Liver (tissue), 9 donors: ENCODE results near the gene KRT17. TPM values are rescaled to one million over a fixed set of nuclear protein-coding genes. Genes with fewer than 3 reads are reported as not detected.
"Not testable (repeated sequence)": the region's sequence is repeated elsewhere in the genome, so short reads cannot be mapped to it uniquely, and the experiment has no call there.

Source experiments
- DNase-seq: peaks from one replicate; pipeline ENCODE4 v3.0.0-alpha.2; 2017; ENCODE audit warnings: low spot score
- H3K27ac ChIP-seq, 2 donors: one replicate each; pipeline ENCODE4 v1.7.0; 2013; ENCODE audit warnings: inconsistent platforms in 2 of 2, low read length in 2 of 2, control low read depth in 1 of 2, low read depth in 1 of 2, mild to moderate bottlenecking in 1 of 2
- H3K27me3 ChIP-seq, 4 donors: one replicate each; pipeline versions ENCODE4 v1.6.1 to v1.7.0; 2013; ENCODE audit warnings: low read length in 3 of 4, inconsistent platforms in 1 of 4, mild to moderate bottlenecking in 1 of 4, moderate library complexity in 1 of 4; ENCODE audit not compliant: control insufficient read depth in 4 of 4, insufficient read depth in 4 of 4
- H3K36me3 ChIP-seq, 4 donors: one replicate each; pipeline versions ENCODE4 v1.6.1 to v1.7.0; 2013; ENCODE audit warnings: low read length in 3 of 4, mild to moderate bottlenecking in 3 of 4, low read depth in 1 of 4, moderate library complexity in 1 of 4; ENCODE audit not compliant: control insufficient read depth in 4 of 4, insufficient read depth in 3 of 4
- H3K4me1 ChIP-seq, 4 donors: one replicate each; pipeline versions ENCODE4 v1.6.1 to v1.7.0; 2013; ENCODE audit warnings: low read length in 3 of 4, mild to moderate bottlenecking in 3 of 4, moderate library complexity in 1 of 4; ENCODE audit not compliant: control insufficient read depth in 4 of 4, insufficient read depth in 4 of 4
- H3K4me3 ChIP-seq, 3 donors: one replicate each; pipeline versions ENCODE4 v1.6.1 to v1.7.0; 2013; ENCODE audit warnings: low read length in 3 of 3, control low read depth in 1 of 3, low read depth in 1 of 3, mild to moderate bottlenecking in 1 of 3
- H3K9ac ChIP-seq, 2 donors: one replicate each; pipeline ENCODE4 v1.7.0; 2013; ENCODE audit warnings: low read length in 2 of 2, mild to moderate bottlenecking in 2 of 2, moderate library complexity in 2 of 2, control low read depth in 1 of 2, low read depth in 1 of 2
- H3K9me3 ChIP-seq, 4 donors: one replicate each; pipeline versions ENCODE4 v1.6.1 to v1.7.0; 2013; ENCODE audit warnings: low read length in 3 of 4; ENCODE audit not compliant: control insufficient read depth in 4 of 4
- EGR1 ChIP-seq, 2 donors: IDR thresholded peaks; 2 replicates each; pipeline ENCODE4 v1.6.1; 2016 to 2018; ENCODE audit warnings: antibody characterized with exemption in 2 of 2, low read depth in 2 of 2
- FOXA1 ChIP-seq: IDR thresholded peaks from 2 replicates; pipeline ENCODE4 v1.6.1; 2016; ENCODE audit warnings: antibody characterized with exemption
- FOXA2 ChIP-seq: IDR thresholded peaks from 2 replicates; pipeline ENCODE4 v1.6.1; 2016; ENCODE audit warnings: antibody characterized with exemption
- GABPA ChIP-seq, 2 donors: IDR thresholded peaks in 1 of 2; conservative IDR thresholded peaks in 1 of 2; 2 replicates each; pipeline ENCODE4 v1.6.1; 2016; ENCODE audit warnings: antibody characterized with exemption in 2 of 2, mild to moderate bottlenecking in 1 of 2, moderate library complexity in 1 of 2
- HNF4A ChIP-seq, 2 donors: conservative IDR thresholded peaks; 2 replicates each; pipeline ENCODE4 v1.6.1; 2016; ENCODE audit warnings: antibody characterized with exemption in 2 of 2, mild to moderate bottlenecking in 2 of 2
- HNF4G ChIP-seq: IDR thresholded peaks from 2 replicates; pipeline ENCODE4 v1.6.1; 2016; ENCODE audit warnings: antibody characterized with exemption
- NR2F2 ChIP-seq: IDR thresholded peaks from 2 replicates; pipeline ENCODE4 v1.6.1; 2016; ENCODE audit warnings: antibody characterized with exemption
- RAD21 ChIP-seq, 2 donors: IDR thresholded peaks; 2 replicates each; pipeline ENCODE4 v1.6.1; 2016; ENCODE audit warnings: antibody characterized with exemption in 2 of 2, mild to moderate bottlenecking in 2 of 2
- RXRA ChIP-seq, 2 donors: IDR thresholded peaks; 2 replicates each; pipeline ENCODE4 v1.6.1; 2017 to 2018; ENCODE audit warnings: antibody characterized with exemption in 2 of 2, mild to moderate bottlenecking in 1 of 2
- SP1 ChIP-seq: IDR thresholded peaks from 2 replicates; pipeline ENCODE4 v1.6.1; 2018; ENCODE audit warnings: antibody characterized with exemption, mild to moderate bottlenecking
- TAF1 ChIP-seq: conservative IDR thresholded peaks from 2 replicates; pipeline ENCODE4 v1.6.1; 2016; ENCODE audit warnings: antibody characterized with exemption, mild to moderate bottlenecking
- WGBS: extraction: QIAGEN DNeasy Blood & Tissue Kit; methylation state at CpG from one replicate; pipeline ENCODE4 v1.1.7; 2013; 5-methylcytosine and 5-hydroxymethylcytosine counted together
- polyA plus RNA-seq, 2 donors: library from polyadenylated mRNA; stranded (reverse) in 1 of 2; unstranded in 1 of 2; fragments of 200-250 nt in 1 of 2; fragments of >200 nt in 1 of 2; fragmentation: Nextera tagmentation in 1 of 2; extraction: Ambion mirVana in 1 of 2; gene quantifications; one replicate each; pipeline versions ENCODE4 v1.2.1 to v1.2.3, GENCODE V29; 2013 to 2015
- total RNA-seq, 2 donors: library from RNA; depleted of rRNA; stranded (reverse); fragments of >200 nt; gene quantifications; one replicate each; pipeline ENCODE4 v1.2.3, GENCODE V29; 2014
- TF ChIP-seq, protein P1 (sequence below): IDR thresholded peaks from 2 replicates; pipeline ENCODE4 v1.6.1; 2016; ENCODE audit warnings: antibody characterized with exemption
- TF ChIP-seq, protein P2 (sequence below): IDR thresholded peaks from 2 replicates; pipeline ENCODE4 v1.6.1; 2016; ENCODE audit warnings: antibody characterized with exemption, mild to moderate bottlenecking
- TF ChIP-seq, protein P3 (sequence below): IDR thresholded peaks from 2 replicates; pipeline ENCODE4 v1.6.1; 2016; ENCODE audit warnings: antibody characterized with exemption
- TF ChIP-seq, protein P4 (sequence below): IDR thresholded peaks from 2 replicates; pipeline ENCODE4 v1.6.1; 2016; ENCODE audit warnings: antibody characterized with exemption
- donor health status: healthy.
- donor health status: healthy.
- donor health status: healthy.
- donor health status: healthy.
- donor health status: healthy.

The KRT17 gene
- total and polyA plus RNA-seq, 4 donors, result 0.15 TPM; not detected in 3

DNA sequence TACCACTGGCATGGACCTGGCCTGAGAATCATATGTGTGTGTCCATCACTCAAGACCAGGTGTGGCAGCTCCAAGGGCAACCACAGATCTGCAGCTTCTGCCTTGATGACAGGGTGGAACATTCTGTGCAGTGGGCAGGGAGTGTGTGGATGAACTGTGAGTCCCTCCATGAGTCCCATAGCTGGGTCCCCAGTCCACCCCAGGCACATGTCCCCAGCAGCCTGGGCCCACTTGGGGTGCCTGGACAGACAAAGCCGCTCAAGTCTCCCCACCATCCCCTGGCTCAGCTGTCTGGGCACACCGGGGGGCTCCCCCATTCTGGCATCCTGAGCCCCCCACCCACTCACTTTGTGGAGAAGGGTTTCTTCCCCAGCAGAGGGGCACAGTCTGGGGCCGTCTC lies 7.2 kb downstream of the KRT17 start:
- Histone ChIP-seq H3K36me3 (no peaks in the 10 kb centered on the region), H3K27me3 (no peaks in the 10 kb centered on the region), H3K27ac (no peak overlapping the region), H3K4me3 (no peak overlapping the region), H3K9ac (no peak overlapping the region), H3K4me1 (no peaks in the 10 kb centered on the region), H3K9me3 (no peaks in the 10 kb centered on the region)
- TF ChIP-seq GABPA (IDR thresholded peaks at IDR 0.05 in 1 of 2, conservative IDR thresholded peaks at IDR 0.05 in 1 of 2) (no peak), FOXA2 (no peak), SP1 (no peak), TAF1 (no peak), HNF4A (conservative IDR thresholded peaks at IDR 0.05) (no peak), RXRA (IDR thresholded peaks at IDR 0.05) (no peak), FOXA1 (no peak), NR2F2 (no peak), HNF4G (no peak), RAD21 (IDR thresholded peaks at IDR 0.05) (no peak), EGR1 (IDR thresholded peaks at IDR 0.05; ENCODE audit: low read depth in 2 of 2) (no peak)
- TF ChIP-seq, protein P1, sequence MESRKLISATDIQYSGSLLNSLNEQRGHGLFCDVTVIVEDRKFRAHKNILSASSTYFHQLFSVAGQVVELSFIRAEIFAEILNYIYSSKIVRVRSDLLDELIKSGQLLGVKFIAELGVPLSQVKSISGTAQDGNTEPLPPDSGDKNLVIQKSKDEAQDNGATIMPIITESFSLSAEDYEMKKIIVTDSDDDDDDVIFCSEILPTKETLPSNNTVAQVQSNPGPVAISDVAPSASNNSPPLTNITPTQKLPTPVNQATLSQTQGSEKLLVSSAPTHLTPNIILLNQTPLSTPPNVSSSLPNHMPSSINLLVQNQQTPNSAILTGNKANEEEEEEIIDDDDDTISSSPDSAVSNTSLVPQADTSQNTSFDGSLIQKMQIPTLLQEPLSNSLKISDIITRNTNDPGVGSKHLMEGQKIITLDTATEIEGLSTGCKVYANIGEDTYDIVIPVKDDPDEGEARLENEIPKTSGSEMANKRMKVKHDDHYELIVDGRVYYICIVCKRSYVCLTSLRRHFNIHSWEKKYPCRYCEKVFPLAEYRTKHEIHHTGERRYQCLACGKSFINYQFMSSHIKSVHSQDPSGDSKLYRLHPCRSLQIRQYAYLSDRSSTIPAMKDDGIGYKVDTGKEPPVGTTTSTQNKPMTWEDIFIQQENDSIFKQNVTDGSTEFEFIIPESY, result no peak
- TF ChIP-seq, protein P2, sequence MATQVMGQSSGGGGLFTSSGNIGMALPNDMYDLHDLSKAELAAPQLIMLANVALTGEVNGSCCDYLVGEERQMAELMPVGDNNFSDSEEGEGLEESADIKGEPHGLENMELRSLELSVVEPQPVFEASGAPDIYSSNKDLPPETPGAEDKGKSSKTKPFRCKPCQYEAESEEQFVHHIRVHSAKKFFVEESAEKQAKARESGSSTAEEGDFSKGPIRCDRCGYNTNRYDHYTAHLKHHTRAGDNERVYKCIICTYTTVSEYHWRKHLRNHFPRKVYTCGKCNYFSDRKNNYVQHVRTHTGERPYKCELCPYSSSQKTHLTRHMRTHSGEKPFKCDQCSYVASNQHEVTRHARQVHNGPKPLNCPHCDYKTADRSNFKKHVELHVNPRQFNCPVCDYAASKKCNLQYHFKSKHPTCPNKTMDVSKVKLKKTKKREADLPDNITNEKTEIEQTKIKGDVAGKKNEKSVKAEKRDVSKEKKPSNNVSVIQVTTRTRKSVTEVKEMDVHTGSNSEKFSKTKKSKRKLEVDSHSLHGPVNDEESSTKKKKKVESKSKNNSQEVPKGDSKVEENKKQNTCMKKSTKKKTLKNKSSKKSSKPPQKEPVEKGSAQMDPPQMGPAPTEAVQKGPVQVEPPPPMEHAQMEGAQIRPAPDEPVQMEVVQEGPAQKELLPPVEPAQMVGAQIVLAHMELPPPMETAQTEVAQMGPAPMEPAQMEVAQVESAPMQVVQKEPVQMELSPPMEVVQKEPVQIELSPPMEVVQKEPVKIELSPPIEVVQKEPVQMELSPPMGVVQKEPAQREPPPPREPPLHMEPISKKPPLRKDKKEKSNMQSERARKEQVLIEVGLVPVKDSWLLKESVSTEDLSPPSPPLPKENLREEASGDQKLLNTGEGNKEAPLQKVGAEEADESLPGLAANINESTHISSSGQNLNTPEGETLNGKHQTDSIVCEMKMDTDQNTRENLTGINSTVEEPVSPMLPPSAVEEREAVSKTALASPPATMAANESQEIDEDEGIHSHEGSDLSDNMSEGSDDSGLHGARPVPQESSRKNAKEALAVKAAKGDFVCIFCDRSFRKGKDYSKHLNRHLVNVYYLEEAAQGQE, result no peak
- TF ChIP-seq, protein P3, sequence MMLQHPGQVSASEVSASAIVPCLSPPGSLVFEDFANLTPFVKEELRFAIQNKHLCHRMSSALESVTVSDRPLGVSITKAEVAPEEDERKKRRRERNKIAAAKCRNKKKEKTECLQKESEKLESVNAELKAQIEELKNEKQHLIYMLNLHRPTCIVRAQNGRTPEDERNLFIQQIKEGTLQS, result no peak
- WGBS, result 79% methylated on average over 3 of the region's 3 CpGs
- DNase-seq, result no peak

DNA sequence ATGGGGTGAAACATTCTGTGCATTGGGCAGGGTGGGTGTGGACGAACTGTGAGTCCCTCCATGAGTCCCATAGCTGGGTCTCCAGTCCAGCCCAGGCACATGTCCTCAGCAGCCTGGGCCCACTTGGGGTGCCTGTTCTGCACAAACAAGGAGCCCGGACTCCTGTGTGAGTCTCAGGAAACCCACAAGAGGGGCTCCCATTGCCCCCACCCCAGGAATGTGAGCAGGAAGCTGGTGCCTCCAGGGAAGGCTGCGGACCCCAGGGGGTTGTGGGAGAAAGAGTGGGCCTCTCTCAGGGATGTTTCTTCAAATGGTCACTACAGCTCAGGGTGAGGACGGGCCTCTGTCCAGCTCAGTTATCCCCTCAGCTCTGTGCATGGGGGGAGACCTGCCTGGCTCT lies 7.9 kb downstream of the KRT17 start:
- H3K36me3 ChIP-seq, H3K9me3 ChIP-seq, H3K27me3 ChIP-seq, H3K4me1 ChIP-seq, H3K9ac ChIP-seq, H3K4me3 ChIP-seq, DNase-seq, H3K27ac ChIP-seq: not testable (repeated sequence)
- 87% methylated on average over 4 of the region's 4 CpGs for WGBS

DNA sequence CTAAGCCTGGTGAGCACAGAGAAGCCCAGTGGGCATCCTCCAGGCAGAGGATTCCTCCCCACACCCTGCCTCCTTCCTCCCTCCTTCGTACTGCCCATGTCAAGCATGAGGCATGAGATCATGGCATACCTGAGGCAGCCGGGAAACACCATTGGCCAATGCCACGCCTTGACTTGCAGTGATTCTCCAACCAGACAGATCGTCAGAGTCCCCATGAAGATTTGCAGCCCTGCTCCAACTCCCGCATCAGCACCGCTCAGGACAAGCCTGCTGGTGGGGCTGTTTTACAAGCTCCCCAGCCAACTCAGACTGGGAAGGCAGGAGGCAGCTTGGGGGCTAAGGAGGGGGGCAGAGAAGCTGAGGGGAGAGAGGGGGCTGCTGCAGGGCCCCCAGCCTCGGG lies 8.9 kb downstream of the KRT17 start:
- Histone ChIP-seq H3K27me3 (no peaks in the 10 kb centered on the region), H3K9me3 (no peaks in the 10 kb centered on the region), H3K36me3 (no peaks in the 10 kb centered on the region), H3K4me1 (no peaks in the 10 kb centered on the region), H3K9ac (no peak overlapping the region), H3K27ac (no peak overlapping the region), H3K4me3 (no peak overlapping the region)
- no peak for DNase-seq
- WGBS, result 50% methylated on average over 7 of the region's 7 CpGs
- no peak for TF ChIP-seq HNF4A (conservative IDR thresholded peaks at IDR 0.05)
- no peak for TF ChIP-seq SP1
- TF ChIP-seq RXRA (IDR thresholded peaks at IDR 0.05), result no peak
- TF ChIP-seq, protein P3, result no peak
- TF ChIP-seq FOXA2, result no peak
- TF ChIP-seq, protein P4, sequence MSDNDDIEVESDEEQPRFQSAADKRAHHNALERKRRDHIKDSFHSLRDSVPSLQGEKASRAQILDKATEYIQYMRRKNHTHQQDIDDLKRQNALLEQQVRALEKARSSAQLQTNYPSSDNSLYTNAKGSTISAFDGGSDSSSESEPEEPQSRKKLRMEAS, result no peak
- no peak for TF ChIP-seq TAF1
- TF ChIP-seq, protein P1, result no peak
- TF ChIP-seq, protein P2, result no peak
- TF ChIP-seq GABPA (IDR thresholded peaks at IDR 0.05 in 1 of 2, conservative IDR thresholded peaks at IDR 0.05 in 1 of 2), result no peak
